ENCODE data around the gene ANO9. TPM values are rescaled to one million over a fixed set of nuclear protein-coding genes. Genes with fewer than 3 reads are reported as not detected.

The ANO9 gene
- total and polyA plus RNA-seq, 4 donors: 0.20 to 0.75 (median 0.40) TPM

GRCh38 chr11:441043-441417 is 781 bp downstream of the ANO9 start:
- Histone ChIP-seq H3K9me3 (ENCODE audit: control insufficient read depth in 4 of 4, low read length in 3 of 4) (no peaks in the 10 kb centered on the region), H3K27ac (ENCODE audit: low read depth in 1 of 2, low read length in 2 of 2) (no peak overlapping the region), H3K4me1 (ENCODE audit: control insufficient read depth in 4 of 4, insufficient read depth in 4 of 4, low read length in 3 of 4) (peaks cover 0 to 8% (median 2%) of the 10 kb centered on the region in 4 donors), H3K9ac (ENCODE audit: low read depth in 1 of 2, low read length in 2 of 2) (no peak overlapping the region), H3K36me3 (ENCODE audit: control insufficient read depth in 4 of 4, insufficient read depth in 3 of 4, low read depth in 1 of 4, low read length in 3 of 4) (no peaks in the 10 kb centered on the region), H3K4me3 (ENCODE audit: low read depth in 1 of 3, low read length in 3 of 3) (no peak overlapping the region), H3K27me3 (ENCODE audit: control insufficient read depth in 4 of 4, insufficient read depth in 4 of 4, low read length in 3 of 4) (no peaks in the 10 kb centered on the region)
- WGBS: 59% methylated on average over 13 of the region's 13 CpGs
- DNase-seq (ENCODE audit: low spot score): no peak
- TF ChIP-seq RXRA (IDR thresholded peaks at IDR 0.05) (no peak), YY1 (IDR thresholded peaks at IDR 0.05) (no peak), FOXA2 (IDR thresholded peaks at IDR 0.05) (no peak), SP1 (IDR thresholded peaks at IDR 0.05) (no peak), CTCF (IDR thresholded peaks at IDR 0.05; ENCODE audit: low read depth, low read length, missing input control) (no peak), JUND (IDR thresholded peaks at IDR 0.05) (no peak), ATF3 (IDR thresholded peaks at IDR 0.05) (no peak), MAX (IDR thresholded peaks at IDR 0.05) (no peak), EGR1 (IDR thresholded peaks at IDR 0.05; ENCODE audit: low read depth in 2 of 2) (no peak), ZBTB33 (IDR thresholded peaks at IDR 0.05) (no peak), RAD21 (IDR thresholded peaks at IDR 0.05) (no peak)

GRCh38 chr11:440065-441042 is 1.5 kb downstream of the ANO9 start:
- Histone ChIP-seq H3K36me3 (ENCODE audit: control insufficient read depth in 4 of 4, insufficient read depth in 3 of 4, low read depth in 1 of 4, low read length in 3 of 4) (no peaks in the 10 kb centered on the region), H3K27me3 (ENCODE audit: control insufficient read depth in 4 of 4, insufficient read depth in 4 of 4, low read length in 3 of 4) (no peaks in the 10 kb centered on the region), H3K9ac (ENCODE audit: low read depth in 1 of 2, low read length in 2 of 2) (no peak overlapping the region), H3K9me3 (ENCODE audit: control insufficient read depth in 4 of 4, low read length in 3 of 4) (no peaks in the 10 kb centered on the region), H3K27ac (ENCODE audit: low read depth in 1 of 2, low read length in 2 of 2) (no peak overlapping the region), H3K4me1 (ENCODE audit: control insufficient read depth in 4 of 4, insufficient read depth in 4 of 4, low read length in 3 of 4) (peaks cover 0 to 7% (median under 1%) of the 10 kb centered on the region in 4 donors), H3K4me3 (ENCODE audit: low read depth in 1 of 3, low read length in 3 of 3) (no peak overlapping the region)
- no peak for DNase-seq (ENCODE audit: low spot score)
- TF ChIP-seq HNF4G (IDR thresholded peaks at IDR 0.05) (no peak), CTCF (IDR thresholded peaks at IDR 0.05; ENCODE audit: low read depth, low read length, missing input control) (no peak), RAD21 (IDR thresholded peaks at IDR 0.05) (no peak), ZBTB33 (IDR thresholded peaks at IDR 0.05) (no peak), FOXA1 (IDR thresholded peaks at IDR 0.05) (no peak), SP1 (IDR thresholded peaks at IDR 0.05) (no peak), REST (IDR thresholded peaks at IDR 0.05) (no peak), ATF3 (IDR thresholded peaks at IDR 0.05) (no peak), YY1 (IDR thresholded peaks at IDR 0.05) (no peak), HNF4A (conservative IDR thresholded peaks at IDR 0.05) (no peak), GABPA (IDR thresholded peaks at IDR 0.05 in 1 of 2, conservative IDR thresholded peaks at IDR 0.05 in 1 of 2) (no peak)
- 89% methylated on average over 27 of the region's 27 CpGs for WGBS

Data from liver (tissue), 9 donors.